ENCODE results near the gene ATF7.

ATF7 gene

DNA sequence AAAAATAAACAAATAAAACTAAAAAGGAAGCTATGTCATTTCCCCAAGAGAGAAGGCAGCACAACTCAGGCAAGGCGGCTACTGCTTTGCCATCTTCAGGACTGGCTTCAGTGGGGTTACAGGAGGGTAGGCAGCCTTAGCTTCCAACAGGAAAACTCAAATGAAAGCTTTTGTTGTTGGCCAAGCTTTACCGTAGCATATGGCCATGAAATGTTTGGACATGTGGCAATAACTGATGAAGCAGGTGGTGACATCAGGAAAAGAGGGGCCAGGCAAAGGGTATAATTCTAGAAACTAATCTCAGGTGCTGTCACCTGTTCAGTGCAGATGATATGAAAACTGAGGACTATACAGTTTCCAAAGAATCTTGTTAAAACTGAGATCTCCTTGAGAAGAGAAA is 96.1 kb downstream of the ATF7 start:
- H3K9me3 ChIP-seq (ENCODE audit: low read length): no peaks in the 10 kb centered on the region
- H3K4me2 ChIP-seq (ENCODE audit: low read length): no peak overlapping the region
- peaks cover 47% of the 10 kb centered on the region for H3K36me3 ChIP-seq (ENCODE audit: insufficient read depth, low read length)
- no peak overlapping the region for H2AFZ ChIP-seq (ENCODE audit: low read length)
- TF ChIP-seq CTCF (IDR thresholded peaks at IDR 0.05; ENCODE audit: low read length) (no peak), EZH2 (IDR thresholded peaks at IDR 0.05; ENCODE audit: borderline replicate concordance, low read length) (no peak)
- no peak overlapping the region for H3K4me3 ChIP-seq (ENCODE audit: low read depth, low read length, poor library complexity, severe bottlenecking)
- no peaks in the 10 kb centered on the region for H3K27me3 ChIP-seq (ENCODE audit: insufficient read depth, low read length)
- H3K27ac ChIP-seq (ENCODE audit: low read depth, low read length, poor library complexity, severe bottlenecking): no peak overlapping the region
- no peaks in the 10 kb centered on the region for H3K9me2 ChIP-seq (ENCODE audit: low read depth, low read length)
- no peaks in the 10 kb centered on the region for H3K79me2 ChIP-seq (ENCODE audit: insufficient read depth, low read length)
- H3F3A ChIP-seq (ENCODE audit: insufficient read depth, low read length): no peaks in the 10 kb centered on the region
- H3K9ac ChIP-seq (ENCODE audit: low read length): no peak overlapping the region
- H3K4me1 ChIP-seq (ENCODE audit: insufficient read depth, low read length, severe bottlenecking): no peaks in the 10 kb centered on the region
- H4K20me1 ChIP-seq (ENCODE audit: insufficient read depth, low read length): no peaks in the 10 kb centered on the region

DNA sequence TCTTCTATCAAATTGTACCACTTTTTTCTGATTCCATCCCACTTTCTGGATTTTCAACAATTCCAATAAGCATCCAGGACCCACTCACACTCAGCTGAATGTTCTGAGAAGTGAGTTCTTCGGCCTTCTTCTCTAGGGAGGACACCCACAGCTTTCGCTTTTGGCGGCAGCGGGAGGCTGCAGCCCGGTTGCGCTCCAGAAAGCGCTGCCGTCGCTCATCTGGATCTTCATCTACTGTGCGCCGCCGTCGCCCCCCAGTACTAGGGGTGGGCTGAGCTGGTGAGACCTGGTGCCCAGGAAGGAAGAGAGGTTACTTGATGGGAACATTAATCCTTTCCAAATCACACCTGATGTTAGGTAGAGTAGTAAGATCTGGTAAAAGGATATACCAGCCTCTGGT is 101.7 kb downstream of the ATF7 start:
- H3K4me1 ChIP-seq (ENCODE audit: insufficient read depth, low read length, severe bottlenecking): no peaks in the 10 kb centered on the region
- peaks cover 45% of the 10 kb centered on the region for H3K36me3 ChIP-seq (ENCODE audit: insufficient read depth, low read length)
- H3F3A ChIP-seq (ENCODE audit: insufficient read depth, low read length): no peaks in the 10 kb centered on the region
- no peak overlapping the region for H3K27ac ChIP-seq (ENCODE audit: low read depth, low read length, poor library complexity, severe bottlenecking)
- H3K27me3 ChIP-seq (ENCODE audit: insufficient read depth, low read length): no peaks in the 10 kb centered on the region
- TF ChIP-seq CTCF (IDR thresholded peaks at IDR 0.05; ENCODE audit: low read length): no peak
- no peak for TF ChIP-seq EZH2 (IDR thresholded peaks at IDR 0.05; ENCODE audit: borderline replicate concordance, low read length)
- no peaks in the 10 kb centered on the region for H3K79me2 ChIP-seq (ENCODE audit: insufficient read depth, low read length)
- H2AFZ ChIP-seq (ENCODE audit: low read length): no peak overlapping the region
- no peak overlapping the region for H3K4me2 ChIP-seq (ENCODE audit: low read length)
- H3K9me2 ChIP-seq (ENCODE audit: low read depth, low read length): no peaks in the 10 kb centered on the region
- no peaks in the 10 kb centered on the region for H3K9me3 ChIP-seq (ENCODE audit: low read length)
- no peak overlapping the region for H3K4me3 ChIP-seq (ENCODE audit: low read depth, low read length, poor library complexity, severe bottlenecking)
- no peaks in the 10 kb centered on the region for H4K20me1 ChIP-seq (ENCODE audit: insufficient read depth, low read length)
- H3K9ac ChIP-seq (ENCODE audit: low read length): no peak overlapping the region

DNA sequence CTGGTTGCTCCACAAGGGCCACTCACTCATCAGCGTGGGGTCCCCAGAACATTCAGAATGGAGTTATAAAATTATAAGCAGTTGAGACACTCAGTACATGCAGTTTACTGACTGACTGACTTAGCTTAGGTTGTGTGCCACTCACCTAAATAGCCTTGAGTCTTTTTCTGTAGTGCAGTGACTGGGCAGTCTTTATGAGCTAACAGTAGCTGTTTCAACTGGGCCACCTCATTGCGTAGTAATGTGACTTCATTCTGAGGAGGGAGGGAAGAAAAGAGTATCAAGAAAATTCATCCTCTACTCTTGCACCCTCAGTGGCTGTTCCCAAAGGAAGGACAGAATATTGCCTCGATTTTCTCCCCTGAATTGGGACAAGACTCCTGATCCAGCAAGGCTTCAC is 103.1 kb downstream of the ATF7 start:
- H3K9me3 ChIP-seq (ENCODE audit: low read length): no peaks in the 10 kb centered on the region
- no peak overlapping the region for H3K4me2 ChIP-seq (ENCODE audit: low read length)
- H3K4me1 ChIP-seq (ENCODE audit: insufficient read depth, low read length, severe bottlenecking): no peaks in the 10 kb centered on the region
- no peak overlapping the region for H3K4me3 ChIP-seq (ENCODE audit: low read depth, low read length, poor library complexity, severe bottlenecking)
- no peaks in the 10 kb centered on the region for H3K79me2 ChIP-seq (ENCODE audit: insufficient read depth, low read length)
- H2AFZ ChIP-seq (ENCODE audit: low read length): no peak overlapping the region
- H3K9ac ChIP-seq (ENCODE audit: low read length): no peak overlapping the region
- no peak for TF ChIP-seq CTCF (IDR thresholded peaks at IDR 0.05; ENCODE audit: low read length)
- TF ChIP-seq EZH2 (IDR thresholded peaks at IDR 0.05; ENCODE audit: borderline replicate concordance, low read length): no peak
- H3K27ac ChIP-seq (ENCODE audit: low read depth, low read length, poor library complexity, severe bottlenecking): no peak overlapping the region
- H3K36me3 ChIP-seq (ENCODE audit: insufficient read depth, low read length): peaks cover 45% of the 10 kb centered on the region
- no peaks in the 10 kb centered on the region for H3F3A ChIP-seq (ENCODE audit: insufficient read depth, low read length)
- no peaks in the 10 kb centered on the region for H3K9me2 ChIP-seq (ENCODE audit: low read depth, low read length)
- H3K27me3 ChIP-seq (ENCODE audit: insufficient read depth, low read length): no peaks in the 10 kb centered on the region
- no peaks in the 10 kb centered on the region for H4K20me1 ChIP-seq (ENCODE audit: insufficient read depth, low read length)
